ENCODE data around the gene SLC2A13. TPM values are rescaled to one million over a fixed set of nuclear protein-coding genes. Genes with fewer than 3 reads are reported as not detected.

SLC2A13 gene
- polyA plus RNA-seq, 1 donor (not counting 4 experiments of a cell fraction or from before 2014, with no cell fraction given), result 1.1 TPM

DNA sequence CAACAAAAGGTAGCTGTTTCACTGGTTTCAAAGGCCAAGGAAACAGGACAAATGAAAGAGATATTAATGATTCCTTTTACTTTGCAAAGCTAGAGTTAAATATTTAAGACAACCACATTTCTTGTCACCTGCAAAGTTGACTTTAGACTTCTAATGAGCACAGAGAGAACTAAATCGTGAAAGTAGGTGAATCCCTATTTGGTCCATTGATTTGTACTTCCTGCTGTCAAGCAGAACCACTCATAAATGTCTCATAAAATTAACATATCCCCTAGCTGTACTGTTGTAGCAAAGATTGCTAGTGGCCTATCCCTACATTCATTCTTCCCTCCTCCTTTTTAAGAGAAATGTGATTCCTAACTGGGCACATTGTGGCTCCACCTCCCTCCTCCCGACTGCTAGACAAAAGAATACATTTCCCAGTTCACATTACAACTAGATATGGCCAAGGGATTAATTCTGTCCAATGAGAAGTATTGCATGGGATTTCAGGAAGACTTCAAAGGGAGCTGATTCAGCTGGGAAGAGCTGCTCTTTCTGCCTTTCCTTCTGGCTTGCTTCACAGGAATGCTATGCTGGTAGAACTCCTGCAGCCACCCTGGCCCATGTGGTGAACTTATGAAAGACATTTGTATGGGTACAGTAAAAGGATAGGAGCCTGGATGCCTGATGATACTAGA is 258.8 kb downstream of the SLC2A13 start:
- H4K20me1 ChIP-seq (ENCODE audit: control insufficient read depth, extremely low read depth, insufficient read depth, low read length), result no peaks in the 10 kb centered on the region
- H2AFZ ChIP-seq (ENCODE audit: control insufficient read depth, low read length), result no peak overlapping the region
- no peak for TF ChIP-seq EZH2 (IDR thresholded peaks at IDR 0.05; ENCODE audit: low read length)
- TF ChIP-seq, protein P1, sequence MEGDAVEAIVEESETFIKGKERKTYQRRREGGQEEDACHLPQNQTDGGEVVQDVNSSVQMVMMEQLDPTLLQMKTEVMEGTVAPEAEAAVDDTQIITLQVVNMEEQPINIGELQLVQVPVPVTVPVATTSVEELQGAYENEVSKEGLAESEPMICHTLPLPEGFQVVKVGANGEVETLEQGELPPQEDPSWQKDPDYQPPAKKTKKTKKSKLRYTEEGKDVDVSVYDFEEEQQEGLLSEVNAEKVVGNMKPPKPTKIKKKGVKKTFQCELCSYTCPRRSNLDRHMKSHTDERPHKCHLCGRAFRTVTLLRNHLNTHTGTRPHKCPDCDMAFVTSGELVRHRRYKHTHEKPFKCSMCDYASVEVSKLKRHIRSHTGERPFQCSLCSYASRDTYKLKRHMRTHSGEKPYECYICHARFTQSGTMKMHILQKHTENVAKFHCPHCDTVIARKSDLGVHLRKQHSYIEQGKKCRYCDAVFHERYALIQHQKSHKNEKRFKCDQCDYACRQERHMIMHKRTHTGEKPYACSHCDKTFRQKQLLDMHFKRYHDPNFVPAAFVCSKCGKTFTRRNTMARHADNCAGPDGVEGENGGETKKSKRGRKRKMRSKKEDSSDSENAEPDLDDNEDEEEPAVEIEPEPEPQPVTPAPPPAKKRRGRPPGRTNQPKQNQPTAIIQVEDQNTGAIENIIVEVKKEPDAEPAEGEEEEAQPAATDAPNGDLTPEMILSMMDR (optimal IDR thresholded peaks at IDR 0.05 in 1 of 3, IDR thresholded peaks at IDR 0.05 in 1 of 3, conservative IDR thresholded peaks at IDR 0.05 in 1 of 3; ENCODE audit: extremely low read depth in 1 of 3, insufficient read depth in 2 of 3, low read length in 3 of 3), result no peak
- no peaks in the 10 kb centered on the region for H3K36me3 ChIP-seq (ENCODE audit: control insufficient read depth in 2 of 2, extremely low read depth in 1 of 2, insufficient read depth in 2 of 2, low read length in 2 of 2)
- H3K9ac ChIP-seq (ENCODE audit: control insufficient read depth, extremely low read depth, insufficient read depth, low read length), result no peak overlapping the region
- H3K4me2 ChIP-seq (ENCODE audit: control insufficient read depth, extremely low read depth, insufficient read depth, low read depth, low read length), result no peak overlapping the region
- no peaks in the 10 kb centered on the region for H3K27me3 ChIP-seq (ENCODE audit: control insufficient read depth, extremely low read depth, insufficient read depth, low read length)
- no peak for FAIRE-seq
- no peaks in the 10 kb centered on the region for H3K4me1 ChIP-seq (ENCODE audit: control insufficient read depth, extremely low read depth, insufficient read depth, low read length)
- dilution Hi-C loops (cut with MboI; ENCODE audit: extremely low pct_ligation_motif_present, low sequenced_read_pairs), result no loop called here
- no peaks in the 10 kb centered on the region for H3K9me1 ChIP-seq (ENCODE audit: control insufficient read depth, extremely low read depth, insufficient read depth, low read length)
- no peaks in the 10 kb centered on the region for H3K9me3 ChIP-seq (ENCODE audit: control insufficient read depth, low read depth, low read length)
- H3K4me3 ChIP-seq (ENCODE audit: control insufficient read depth in 2 of 3, extremely low read depth in 1 of 3, insufficient read depth in 2 of 3, low read depth in 1 of 3, low read length in 3 of 3), result no peak overlapping the region
- DNase-seq (ENCODE audit: low read depth, low spot score), result no peak
- no peaks in the 10 kb centered on the region for H3K79me2 ChIP-seq (ENCODE audit: control insufficient read depth, insufficient read depth, low read length)
- H3K27ac ChIP-seq (ENCODE audit: control insufficient read depth, insufficient read depth, low read length), result no peak overlapping the region

DNA sequence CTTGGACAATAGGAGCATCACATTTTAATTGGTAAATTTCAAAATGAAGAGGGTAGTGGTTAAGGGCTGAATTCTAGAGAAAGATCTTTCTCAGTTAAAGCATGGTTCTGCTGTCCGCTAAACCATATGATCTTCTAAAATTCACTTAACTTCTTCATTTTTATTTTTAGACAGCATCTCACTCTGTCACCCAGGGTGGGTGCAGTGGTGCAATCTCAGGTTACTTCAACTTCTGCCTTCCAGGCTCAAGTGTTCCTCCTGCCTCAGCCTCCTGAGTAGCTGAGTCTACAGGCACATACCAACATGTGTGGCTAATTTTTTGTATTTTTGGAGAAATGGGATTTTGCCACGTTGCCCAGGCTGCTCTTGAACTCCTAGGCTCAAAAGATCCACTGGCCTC is 259.6 kb downstream of the SLC2A13 start:
- no peak overlapping the region for H3K4me3 ChIP-seq (ENCODE audit: control insufficient read depth in 2 of 3, extremely low read depth in 1 of 3, insufficient read depth in 2 of 3, low read depth in 1 of 3, low read length in 3 of 3)
- FAIRE-seq (no peak), DNase-seq (ENCODE audit: low read depth, low spot score) (no peak)
- H3K4me1 ChIP-seq (ENCODE audit: control insufficient read depth, extremely low read depth, insufficient read depth, low read length), result no peaks in the 10 kb centered on the region
- H3K9me1 ChIP-seq (ENCODE audit: control insufficient read depth, extremely low read depth, insufficient read depth, low read length), result no peaks in the 10 kb centered on the region
- H4K20me1 ChIP-seq (ENCODE audit: control insufficient read depth, extremely low read depth, insufficient read depth, low read length), result no peaks in the 10 kb centered on the region
- no peaks in the 10 kb centered on the region for H3K36me3 ChIP-seq (ENCODE audit: control insufficient read depth in 2 of 2, extremely low read depth in 1 of 2, insufficient read depth in 2 of 2, low read length in 2 of 2)
- H3K4me2 ChIP-seq (ENCODE audit: control insufficient read depth, extremely low read depth, insufficient read depth, low read depth, low read length), result no peak overlapping the region
- no peak overlapping the region for H3K9ac ChIP-seq (ENCODE audit: control insufficient read depth, extremely low read depth, insufficient read depth, low read length)
- no peak overlapping the region for H2AFZ ChIP-seq (ENCODE audit: control insufficient read depth, low read length)
- no peaks in the 10 kb centered on the region for H3K27me3 ChIP-seq (ENCODE audit: control insufficient read depth, extremely low read depth, insufficient read depth, low read length)
- no peaks in the 10 kb centered on the region for H3K79me2 ChIP-seq (ENCODE audit: control insufficient read depth, insufficient read depth, low read length)
- no peak for TF ChIP-seq EZH2 (IDR thresholded peaks at IDR 0.05; ENCODE audit: low read length)
- TF ChIP-seq, protein P1 (optimal IDR thresholded peaks at IDR 0.05 in 1 of 3, IDR thresholded peaks at IDR 0.05 in 1 of 3, conservative IDR thresholded peaks at IDR 0.05 in 1 of 3; ENCODE audit: extremely low read depth in 1 of 3, insufficient read depth in 2 of 3, low read length in 3 of 3), result no peak
- H3K9me3 ChIP-seq (ENCODE audit: control insufficient read depth, low read depth, low read length), result no peaks in the 10 kb centered on the region
- H3K27ac ChIP-seq (ENCODE audit: control insufficient read depth, insufficient read depth, low read length), result no peak overlapping the region
- dilution Hi-C loops (cut with MboI; ENCODE audit: extremely low pct_ligation_motif_present, low sequenced_read_pairs), result no loop called here

All from keratinocyte (primary cell).